Immature natural killer cell (primary cell): ENCODE data around the gene TFPI. TPM values are rescaled to one million over a fixed set of nuclear protein-coding genes. Genes with fewer than 3 reads are reported as not detected.
"Not testable (repeated sequence)": the region's sequence is repeated elsewhere in the genome, so short reads cannot be mapped to it uniquely, and the experiment has no call there.

Source experiments
- DNase-seq, 3 donors: peaks; one replicate each; pipeline ENCODE4 v3.0.0; 2022; ENCODE audit warnings: mixed read lengths in 1 of 3
- H3K27ac Mint-ChIP-seq, 6 donors: one replicate each; pipeline ENCODE4 v1.8.0; 2020; ENCODE audit warnings: mixed read lengths in 6 of 6, mild to moderate bottlenecking in 5 of 6, inconsistent platforms in 4 of 6, moderate library complexity in 3 of 6
- H3K27me3 Mint-ChIP-seq, 3 donors: one replicate each; pipeline ENCODE4 v1.8.0; 2020 to 2021; ENCODE audit warnings: low read depth in 3 of 3, mild to moderate bottlenecking in 3 of 3, mixed read lengths in 3 of 3, moderate library complexity in 3 of 3, inconsistent platforms in 1 of 3
- H3K36me3 Mint-ChIP-seq, 3 donors: one replicate each; pipeline ENCODE4 v1.8.0; 2020; ENCODE audit warnings: mixed read lengths in 3 of 3, inconsistent platforms in 2 of 3, mild to moderate bottlenecking in 2 of 3
- H3K4me1 Mint-ChIP-seq, 2 donors: one replicate each; pipeline ENCODE4 v1.8.0; 2020; ENCODE audit warnings: inconsistent platforms in 2 of 2, mild to moderate bottlenecking in 2 of 2, mixed read lengths in 2 of 2, moderate library complexity in 1 of 2
- H3K4me3 Mint-ChIP-seq, 5 donors: one replicate each; pipeline ENCODE4 v1.8.0; 2020; ENCODE audit warnings: mild to moderate bottlenecking in 5 of 5, mixed read lengths in 5 of 5, inconsistent platforms in 3 of 5, moderate library complexity in 3 of 5
- H3K9me3 Mint-ChIP-seq, 6 donors: one replicate each; pipeline ENCODE4 v1.8.0; 2020; ENCODE audit warnings: mild to moderate bottlenecking in 6 of 6, mixed read lengths in 6 of 6, inconsistent platforms in 4 of 6, moderate library complexity in 3 of 6
- polyA plus RNA-seq, 3 donors: library from polyadenylated mRNA; unstranded; fragments of 300-500 nt; fragmentation: Illumina TruSeq; gene quantifications; one replicate each; pipeline ENCODE4 v1.2.3, GENCODE V29; 2021

Gene TFPI
- polyA plus RNA-seq, 3 donors from 2014 or later = 0.59 TPM; not detected in 2

DNA sequence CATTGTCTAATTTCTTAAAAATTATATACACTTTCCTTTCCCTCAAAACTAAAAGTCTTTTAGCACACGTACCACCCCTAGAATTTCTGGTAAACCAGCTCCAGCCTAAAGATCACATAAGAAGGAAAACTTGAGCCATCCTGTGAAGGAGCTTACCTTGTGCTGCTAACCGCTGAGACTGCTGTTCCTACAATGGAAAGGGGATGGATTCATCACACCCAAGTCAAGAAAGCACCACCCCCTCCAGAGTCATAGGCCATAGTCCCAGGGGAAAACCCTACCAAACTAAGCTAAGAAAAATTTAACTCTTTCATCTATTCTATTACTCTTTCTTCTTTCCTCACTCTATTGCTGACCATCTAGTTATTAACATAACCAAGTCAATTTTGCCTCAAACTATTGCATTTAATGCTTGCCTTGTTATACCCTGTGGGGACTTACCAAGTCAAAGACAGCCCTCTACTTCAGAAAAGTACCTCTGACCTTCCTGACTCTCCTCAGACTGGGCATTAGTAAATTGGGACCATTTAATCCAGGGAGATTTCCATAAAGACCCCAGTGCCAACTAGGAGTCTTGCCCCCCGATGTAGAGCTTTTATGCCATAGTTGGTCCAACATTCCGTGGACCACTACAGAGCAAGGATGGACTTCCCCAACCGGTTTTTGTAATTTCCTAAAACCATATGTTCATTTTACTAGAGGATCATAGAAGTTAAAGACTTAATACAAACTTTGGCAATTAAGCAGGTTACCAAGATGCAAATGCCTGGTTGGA, 40.6 kb downstream of the TFPI start:
- not testable (repeated sequence) for H3K27me3 Mint-ChIP-seq, DNase-seq, H3K4me3 Mint-ChIP-seq, H3K27ac Mint-ChIP-seq, H3K4me1 Mint-ChIP-seq, H3K36me3 Mint-ChIP-seq
- peaks cover 7 to 15% (median 12%) of the 10 kb centered on the region in 6 donors for H3K9me3 Mint-ChIP-seq

DNA sequence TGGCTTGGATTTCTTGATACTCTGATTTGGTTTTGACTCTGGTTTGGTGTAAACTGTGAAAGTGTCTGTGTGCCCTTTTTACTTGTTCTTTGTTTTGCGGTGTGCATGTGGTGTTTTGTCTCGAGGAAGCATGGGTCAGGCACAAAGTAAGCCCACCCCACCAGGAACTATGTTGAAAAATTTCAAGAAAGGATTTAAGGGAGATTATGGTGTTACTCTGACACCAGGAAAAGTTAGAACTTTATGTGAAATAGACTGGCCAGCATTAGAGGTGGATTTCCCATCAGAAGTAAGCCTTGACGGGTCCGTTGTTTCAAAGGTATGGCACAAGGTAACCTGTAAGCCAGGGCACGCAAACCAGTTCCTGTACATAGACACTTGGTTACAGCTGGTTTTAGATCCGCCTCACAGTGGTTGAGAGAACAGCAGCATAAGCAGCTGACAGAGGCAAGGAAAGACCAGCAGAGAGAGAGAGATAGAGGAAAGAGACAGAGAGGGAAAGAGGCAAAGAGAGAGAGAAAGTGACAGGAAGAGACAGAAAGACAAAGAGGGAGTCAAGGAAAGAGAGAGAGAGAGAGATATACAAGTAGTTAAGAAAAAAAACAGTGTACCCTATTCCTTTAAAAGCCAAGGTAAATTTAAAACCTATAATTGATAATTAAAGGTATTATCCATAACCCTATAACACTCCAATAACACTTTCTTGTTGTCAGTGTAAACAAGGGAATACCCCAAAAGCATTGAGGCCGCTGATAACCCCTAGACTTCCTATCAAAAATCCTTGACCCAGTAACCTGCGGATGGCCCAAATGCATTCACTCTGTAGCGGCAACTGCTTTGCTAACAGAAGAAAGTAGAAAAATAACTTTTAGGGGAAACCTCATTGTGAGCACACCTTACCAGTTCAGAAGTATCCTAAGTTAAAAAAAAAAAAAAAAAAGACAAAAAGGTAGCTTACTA, 42.6 kb downstream of the TFPI start:
- Mint-ChIP-seq H3K27me3 (no peaks in the 10 kb centered on the region), H3K27ac (no peak overlapping the region), H3K4me3 (no peak overlapping the region), H3K4me1 (no peaks in the 10 kb centered on the region), H3K9me3 (peaks cover 4 to 18% (median 13%) of the 10 kb centered on the region in 6 donors), H3K36me3 (peaks cover 0 to 3% (median 0%) of the 10 kb centered on the region in 3 donors)
- DNase-seq = no peak

DNA sequence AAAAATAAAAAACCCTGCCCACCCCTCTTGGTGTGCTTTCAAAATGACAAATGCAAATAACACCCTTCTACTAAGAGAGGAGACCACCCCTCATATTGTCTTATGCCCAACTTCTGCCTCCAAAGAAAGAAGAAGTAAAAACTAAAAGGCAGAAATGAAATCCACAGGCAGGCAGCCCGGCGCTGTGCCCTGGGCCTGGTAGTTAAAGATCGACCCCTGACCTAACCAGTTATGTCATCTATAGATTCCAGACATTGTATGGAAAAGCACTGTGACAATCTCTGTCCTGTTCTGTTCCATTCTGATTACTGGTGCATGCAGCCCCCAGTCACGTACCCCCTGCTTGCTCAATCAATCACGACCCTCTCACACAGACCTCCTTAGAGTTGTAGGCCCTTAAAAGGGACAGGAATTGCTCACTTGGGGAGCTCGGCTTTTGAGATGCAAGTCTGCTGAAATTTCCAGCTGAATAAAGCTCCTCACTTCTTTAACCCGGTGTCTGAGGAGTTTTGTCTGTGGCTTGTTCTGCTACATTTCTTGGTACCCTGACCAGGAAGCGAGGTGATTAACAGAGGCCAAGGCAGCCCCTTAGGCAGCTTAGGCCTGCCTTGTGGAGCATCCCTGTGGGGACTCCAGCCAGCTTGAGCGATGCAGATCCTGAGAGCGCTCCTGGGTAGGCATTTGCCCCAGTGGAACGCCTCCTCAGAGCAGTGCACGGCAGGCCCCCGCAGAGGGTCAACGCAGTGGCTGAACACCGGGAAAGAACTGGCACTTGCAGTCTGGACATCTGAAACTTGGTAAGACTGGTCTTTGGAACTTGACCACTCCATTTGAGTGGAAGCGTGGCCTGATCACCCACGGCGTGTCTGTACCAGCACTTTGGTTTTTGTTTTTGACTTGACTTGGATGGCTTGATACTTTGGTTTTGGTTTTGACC, 43.5 kb downstream of the TFPI start:
- not testable (repeated sequence) for H3K4me1 Mint-ChIP-seq, H3K36me3 Mint-ChIP-seq, DNase-seq, H3K27me3 Mint-ChIP-seq, H3K4me3 Mint-ChIP-seq
- peaks cover 4 to 18% (median 13%) of the 10 kb centered on the region in 6 donors for H3K9me3 Mint-ChIP-seq
- H3K27ac Mint-ChIP-seq = peak overlapping the region in 1 of 6 donors; percentile 38

DNA sequence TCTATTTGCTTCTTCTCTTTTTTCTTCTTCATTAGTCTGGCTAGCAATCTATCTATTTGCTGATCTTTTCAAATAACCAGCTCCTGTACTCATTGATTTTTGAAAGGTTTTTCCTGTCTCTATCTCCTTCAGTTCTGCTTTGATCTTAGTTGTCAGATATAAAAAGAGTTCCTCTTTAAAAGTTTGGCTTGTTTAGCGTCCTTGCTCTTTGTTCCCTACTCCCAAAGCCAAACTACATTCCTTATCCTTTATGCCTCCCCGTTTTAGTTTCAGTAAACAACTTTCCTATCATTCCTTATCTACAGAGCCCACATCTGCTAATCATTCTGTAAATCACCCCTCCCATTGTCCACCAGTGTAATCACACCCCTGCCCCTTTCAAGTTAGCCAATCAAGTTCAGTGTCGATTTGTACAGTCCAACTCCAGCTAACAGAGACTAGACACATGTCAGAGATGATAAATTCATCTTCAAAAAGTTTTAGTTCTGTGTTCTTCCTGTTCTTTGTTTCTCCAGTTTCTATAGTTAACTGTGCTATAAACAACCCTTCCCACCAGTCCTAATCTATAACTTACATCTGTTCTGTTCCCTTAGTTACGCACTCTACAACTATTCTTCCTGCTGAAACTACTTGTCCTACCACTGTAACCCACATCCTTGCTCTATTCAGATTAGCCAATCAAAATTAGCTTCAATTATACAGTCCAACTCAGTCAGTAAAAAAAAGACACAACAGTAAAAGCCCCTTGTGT, 44.4 kb downstream of the TFPI start:
- Mint-ChIP-seq H3K4me3 (no peak overlapping the region), H3K9me3 (peaks cover 4 to 18% (median 13%) of the 10 kb centered on the region in 6 donors), H3K4me1 (no peaks in the 10 kb centered on the region), H3K36me3 (peaks cover 0 to 3% (median 0%) of the 10 kb centered on the region in 3 donors), H3K27ac (no peak overlapping the region), H3K27me3 (no peaks in the 10 kb centered on the region)
- no peak for DNase-seq

DNA sequence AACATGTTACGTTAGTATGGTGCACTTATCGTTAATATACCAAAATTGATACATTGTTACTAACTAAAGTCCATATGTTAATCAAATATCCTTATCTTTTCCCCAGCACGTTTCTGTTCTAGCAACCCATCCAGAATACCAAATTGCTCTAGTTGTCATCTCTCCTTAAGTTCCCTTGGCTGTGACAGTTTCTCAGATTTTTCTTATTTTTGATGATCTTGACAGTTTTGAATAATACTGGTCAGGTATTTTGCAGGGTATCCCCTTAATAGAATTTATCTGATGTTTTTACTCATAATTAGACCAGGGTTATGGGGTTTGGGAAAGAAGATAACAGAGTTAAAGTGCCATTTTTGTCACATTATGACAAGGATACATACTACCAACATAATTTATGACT, 47.8 kb downstream of the TFPI start:
- peaks cover 0 to 3% (median 0%) of the 10 kb centered on the region in 3 donors for H3K36me3 Mint-ChIP-seq
- DNase-seq = no peak
- peaks cover 2 to 14% (median 7%) of the 10 kb centered on the region in 6 donors for H3K9me3 Mint-ChIP-seq
- H3K27ac Mint-ChIP-seq = no peak overlapping the region
- H3K4me3 Mint-ChIP-seq = no peak overlapping the region
- no peaks in the 10 kb centered on the region for H3K27me3 Mint-ChIP-seq
- H3K4me1 Mint-ChIP-seq = peaks cover 0 to 6% of the 10 kb centered on the region in 2 donors

DNA sequence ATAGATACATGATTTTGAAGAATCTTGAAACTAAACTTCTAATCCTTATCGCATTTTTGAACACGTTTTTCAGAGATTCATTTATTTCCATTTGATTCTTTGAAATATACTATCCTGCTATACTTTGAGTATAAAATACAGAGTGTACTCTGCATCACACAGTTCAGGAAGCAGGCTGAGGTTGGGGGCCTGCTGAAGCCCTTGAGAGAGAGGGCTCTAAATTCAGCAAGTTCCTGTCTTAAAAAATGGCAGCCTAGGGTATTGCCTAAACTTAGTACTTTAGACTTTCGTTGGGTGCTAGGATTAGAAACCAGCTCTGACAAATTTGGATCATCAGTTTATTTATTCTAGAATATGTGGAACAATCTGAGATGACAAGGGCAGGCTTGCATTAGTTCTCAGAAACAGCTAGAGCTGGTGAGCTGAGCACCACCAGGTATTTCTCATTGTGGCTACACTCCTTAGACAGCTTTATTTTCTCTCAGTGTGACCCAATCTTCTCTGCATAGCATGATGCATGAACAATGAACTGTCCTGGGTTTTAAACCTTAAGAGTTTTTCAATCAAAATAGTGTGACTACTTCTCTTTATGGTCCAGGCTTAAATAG, 49.1 kb downstream of the TFPI start:
- H3K9me3 Mint-ChIP-seq = peaks cover 0 to 11% (median 6%) of the 10 kb centered on the region in 6 donors
- no peak for DNase-seq
- no peak overlapping the region for H3K27ac Mint-ChIP-seq
- no peaks in the 10 kb centered on the region for H3K27me3 Mint-ChIP-seq
- no peak overlapping the region for H3K4me3 Mint-ChIP-seq
- peaks cover 0 to 6% of the 10 kb centered on the region in 2 donors for H3K4me1 Mint-ChIP-seq
- H3K36me3 Mint-ChIP-seq = no peaks in the 10 kb centered on the region

DNA sequence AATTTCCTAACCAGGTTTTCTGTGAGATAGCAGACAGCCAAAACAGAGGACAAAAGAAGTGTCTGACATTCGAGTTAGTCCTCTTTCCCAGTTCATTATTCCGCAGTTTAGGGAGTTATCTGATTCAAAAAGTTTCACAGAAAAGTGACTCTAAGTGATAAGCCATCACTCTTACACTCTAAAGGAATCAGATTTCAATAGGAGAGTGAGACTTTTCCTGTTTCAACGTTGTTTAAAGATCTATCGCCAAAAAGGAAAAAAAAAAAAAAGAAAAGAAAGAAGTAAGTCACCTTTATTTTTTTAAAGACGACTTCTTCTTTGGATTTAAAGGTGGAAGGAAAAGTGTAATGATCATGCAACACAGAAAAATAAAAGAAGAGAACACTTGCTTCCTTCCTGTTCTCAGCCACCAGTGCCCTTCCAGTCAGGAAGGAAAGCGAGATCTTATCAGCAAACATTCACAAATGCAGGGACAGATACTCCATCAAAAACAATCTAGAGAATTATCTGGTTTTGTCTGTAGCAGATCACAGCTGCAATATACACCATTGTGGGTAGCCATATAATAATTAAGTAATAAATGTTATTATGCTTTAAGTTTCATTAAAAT, 49.8 kb downstream of the TFPI start:
- no peak for DNase-seq
- Mint-ChIP-seq H3K36me3 (no peaks in the 10 kb centered on the region), H3K27ac (no peak overlapping the region), H3K4me3 (no peak overlapping the region), H3K9me3 (peaks cover 0 to 7% (median 4%) of the 10 kb centered on the region in 6 donors), H3K4me1 (peaks cover 0 to 6% of the 10 kb centered on the region in 2 donors), H3K27me3 (no peaks in the 10 kb centered on the region)

DNA sequence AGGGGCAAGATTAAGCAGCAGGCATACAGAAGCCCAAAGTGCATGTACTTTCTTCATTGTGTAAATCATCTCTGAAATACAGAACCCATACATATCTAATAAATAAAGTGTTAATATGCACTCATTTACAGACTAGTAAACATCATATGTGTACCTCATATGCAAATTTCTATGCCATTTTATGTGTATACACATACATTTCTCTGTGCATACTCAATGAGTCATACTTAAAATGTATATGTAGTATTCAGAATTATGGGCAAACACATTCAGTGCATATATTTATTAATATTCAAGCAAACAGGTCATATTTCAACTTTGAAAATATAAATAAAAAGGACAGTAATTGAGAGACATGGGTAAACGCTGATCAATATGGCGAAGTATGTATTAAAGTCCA, 50.5 kb downstream of the TFPI start:
- Mint-ChIP-seq H3K27ac (no peak overlapping the region), H3K27me3 (no peaks in the 10 kb centered on the region), H3K9me3 (peaks cover 0 to 7% (median 3%) of the 10 kb centered on the region in 6 donors), H3K4me3 (no peak overlapping the region), H3K36me3 (no peaks in the 10 kb centered on the region), H3K4me1 (peaks cover 0 to 6% of the 10 kb centered on the region in 2 donors)
- DNase-seq = no peak

DNA sequence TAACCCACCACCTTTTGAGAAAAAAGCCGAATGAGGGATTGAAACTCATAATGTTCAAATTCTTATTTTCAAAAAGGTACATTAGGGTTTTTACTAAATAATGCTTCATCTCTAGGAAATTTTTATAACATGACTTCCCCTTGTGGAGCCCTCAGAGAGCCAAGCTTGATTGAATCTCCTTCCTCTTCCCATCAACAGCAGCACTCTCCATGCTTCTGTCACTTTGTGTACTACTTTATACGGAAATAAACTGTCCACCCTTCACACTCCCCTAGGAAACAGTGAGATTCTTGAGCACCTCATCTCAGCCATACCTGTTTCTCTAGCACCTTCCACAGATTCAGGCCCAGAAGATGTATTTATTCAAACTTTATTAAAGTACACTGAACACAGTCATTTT, 51.8 kb downstream of the TFPI start:
- DNase-seq = no peak
- H3K4me3 Mint-ChIP-seq = no peak overlapping the region

DNA sequence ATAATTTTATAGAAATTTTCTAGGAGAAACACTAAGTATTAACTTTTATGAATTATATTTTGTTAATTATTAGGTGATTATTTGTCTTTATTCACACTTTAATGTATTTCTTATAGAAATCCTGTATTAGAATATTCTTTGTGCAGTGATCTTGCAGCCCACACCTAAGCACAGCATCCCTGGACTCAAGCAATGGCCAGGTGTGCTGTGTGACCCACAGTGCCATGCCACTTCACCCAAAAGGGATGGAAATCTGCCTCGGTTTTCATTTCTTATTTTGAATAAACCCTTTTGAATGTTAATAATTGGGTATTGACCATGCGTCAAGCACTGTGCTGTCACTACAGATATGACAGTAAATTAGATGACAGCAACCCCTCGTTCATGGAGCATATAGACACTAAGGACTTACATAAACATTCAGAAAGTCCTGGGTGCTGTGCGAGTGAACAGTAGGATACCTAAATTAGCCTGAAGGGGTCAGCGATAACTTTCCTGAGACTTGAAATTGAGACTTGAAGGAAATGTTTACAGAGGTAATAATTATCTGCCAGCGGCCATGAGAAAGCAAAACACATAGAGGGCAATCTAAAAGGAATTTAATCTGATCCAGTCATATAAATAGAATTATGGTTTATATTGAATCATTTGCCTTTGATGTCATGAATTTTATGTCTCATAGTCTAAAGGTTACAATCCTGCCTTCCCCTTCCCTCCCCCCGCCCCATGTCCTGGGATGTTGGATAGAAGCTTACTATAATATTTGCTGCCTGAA, 53.5 kb downstream of the TFPI start:
- H3K36me3 Mint-ChIP-seq = no peaks in the 10 kb centered on the region
- DNase-seq = no peak
- H3K4me1 Mint-ChIP-seq = peaks cover 0 to 6% of the 10 kb centered on the region in 2 donors
- H3K27me3 Mint-ChIP-seq = no peaks in the 10 kb centered on the region
- no peak overlapping the region for H3K4me3 Mint-ChIP-seq
- no peak overlapping the region for H3K27ac Mint-ChIP-seq
- peaks cover 0 to 2% (median 0%) of the 10 kb centered on the region in 6 donors for H3K9me3 Mint-ChIP-seq

More for the DNA sequence above, 51.8 kb downstream of the TFPI start:
- Mint-ChIP-seq H3K27me3 (no peaks in the 10 kb centered on the region), H3K36me3 (no peaks in the 10 kb centered on the region), H3K4me1 (peaks cover 0 to 6% of the 10 kb centered on the region in 2 donors), H3K27ac (no peak overlapping the region), H3K9me3 (peaks cover 0 to 5% (median 2%) of the 10 kb centered on the region in 6 donors)

DNA sequence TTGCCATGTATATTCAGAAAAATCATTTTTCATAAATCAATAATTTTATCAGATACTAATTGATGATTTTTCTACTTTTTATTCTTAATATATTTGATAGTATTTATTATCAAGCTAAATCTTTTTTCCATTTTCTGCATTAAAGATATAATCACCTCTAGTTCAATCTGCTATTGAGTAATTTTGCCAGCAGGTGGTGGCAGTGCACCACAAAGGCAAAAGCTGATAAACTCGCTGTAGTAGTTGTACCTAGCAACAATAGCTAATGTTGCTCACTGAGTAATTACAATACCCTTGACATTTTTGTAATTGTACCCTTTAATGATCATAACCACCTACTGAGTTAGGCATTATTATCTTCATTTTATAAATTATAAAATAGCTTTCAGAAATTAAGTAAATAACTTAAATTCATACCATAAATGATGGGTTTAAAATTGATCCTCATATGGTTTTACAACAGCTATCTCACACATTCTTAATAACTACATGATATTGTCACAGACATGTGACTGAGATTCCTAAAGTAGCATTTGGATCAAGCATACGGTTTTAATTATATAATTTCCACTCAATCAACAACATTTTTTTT, 54.2 kb downstream of the TFPI start:
- no peaks in the 10 kb centered on the region for H3K27me3 Mint-ChIP-seq
- H3K4me1 Mint-ChIP-seq = peaks cover 0 to 6% of the 10 kb centered on the region in 2 donors
- no peaks in the 10 kb centered on the region for H3K36me3 Mint-ChIP-seq
- no peak overlapping the region for H3K27ac Mint-ChIP-seq
- peaks cover 0 to 2% (median 0%) of the 10 kb centered on the region in 6 donors for H3K9me3 Mint-ChIP-seq
- no peak overlapping the region for H3K4me3 Mint-ChIP-seq
- DNase-seq = peak in 1 of 3 donors; percentile 6
